ENCODE data around the gene KCNJ9. TPM values are rescaled to one million over a fixed set of nuclear protein-coding genes. Genes with fewer than 3 reads are reported as not detected.
A peak's percentile ranks its signal among the peaks of the same experiment; 100 is the strongest.

The KCNJ9 gene
- total and polyA plus RNA-seq, 2 donors (not counting 1 experiment from before 2014, with no cell fraction given), result not detected

DNA sequence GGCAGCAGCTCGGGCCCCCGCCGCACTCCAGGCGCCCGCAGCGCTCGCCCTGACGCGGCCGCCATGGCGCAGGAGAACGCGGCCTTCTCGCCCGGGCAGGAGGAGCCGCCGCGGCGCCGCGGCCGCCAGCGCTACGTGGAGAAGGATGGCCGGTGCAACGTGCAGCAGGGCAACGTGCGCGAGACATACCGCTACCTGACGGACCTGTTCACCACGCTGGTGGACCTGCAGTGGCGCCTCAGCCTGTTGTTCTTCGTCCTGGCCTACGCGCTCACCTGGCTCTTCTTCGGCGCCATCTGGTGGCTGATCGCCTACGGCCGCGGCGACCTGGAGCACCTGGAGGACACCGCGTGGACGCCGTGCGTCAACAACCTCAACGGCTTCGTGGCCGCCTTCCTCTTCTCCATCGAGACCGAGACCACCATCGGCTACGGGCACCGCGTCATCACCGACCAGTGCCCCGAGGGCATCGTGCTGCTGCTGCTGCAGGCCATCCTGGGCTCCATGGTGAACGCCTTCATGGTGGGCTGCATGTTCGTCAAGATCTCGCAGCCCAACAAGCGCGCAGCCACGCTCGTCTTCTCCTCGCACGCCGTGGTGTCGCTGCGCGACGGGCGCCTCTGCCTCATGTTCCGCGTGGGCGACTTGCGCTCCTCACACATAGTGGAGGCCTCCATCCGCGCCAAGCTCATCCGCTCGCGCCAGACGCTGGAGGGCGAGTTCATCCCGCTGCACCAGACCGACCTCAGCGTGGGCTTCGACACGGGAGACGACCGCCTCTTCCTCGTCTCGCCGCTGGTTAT lies 2.8 kb downstream of the KCNJ9 start:
- 22% methylated on average over 96 of the region's 96 CpGs for WGBS (ENCODE audit: insufficient coverage)
- H3K27ac ChIP-seq (ENCODE audit: low read length in 2 of 2), result no peak overlapping the region
- peak overlapping the region; percentile 76 for H2AFZ ChIP-seq (ENCODE audit: insufficient read depth, low read depth, low read length, poor library complexity, severe bottlenecking)
- ChIA-PET POLR2A (no interaction called here), CTCF (interaction anchor here (1.2 to 8.9 kb wide), 13 partner anchors 12 to 292 kb away, joined by 3 to 112 read pairs (median 22); partner anchors contain the start of genes IGSF8 and KCNJ10)
- peaks cover 12% of the 10 kb centered on the region for H3K4me1 Mint-ChIP-seq
- DNase-seq (peak; percentile 87), ATAC-seq (ENCODE audit: low read depth) (peak; percentile 87)
- H3K4me1 ChIP-seq (ENCODE audit: control insufficient read depth in 2 of 2, insufficient read depth in 2 of 2, low read length in 2 of 2), result peaks cover 6 to 9% of the 10 kb centered on the region in 2 donors
- H3K27me3 Mint-ChIP-seq, result peaks cover 37% of the 10 kb centered on the region
- H3K9me3 Mint-ChIP-seq (ENCODE audit: insufficient read depth), result no peaks in the 10 kb centered on the region
- H3K4me3 Mint-ChIP-seq, result peak overlapping the region; percentile 71
- H3K27ac Mint-ChIP-seq, result no peak overlapping the region
- H4K20me1 ChIP-seq (ENCODE audit: control insufficient read depth, insufficient read depth, low read length, poor library complexity, severe bottlenecking), result no peaks in the 10 kb centered on the region
- TF ChIP-seq EZH2 (IDR thresholded peaks at IDR 0.05; ENCODE audit: borderline replicate concordance, insufficient read depth, low read depth, low read length, poor library complexity, severe bottlenecking), result no peak
- TF ChIP-seq, protein P1, sequence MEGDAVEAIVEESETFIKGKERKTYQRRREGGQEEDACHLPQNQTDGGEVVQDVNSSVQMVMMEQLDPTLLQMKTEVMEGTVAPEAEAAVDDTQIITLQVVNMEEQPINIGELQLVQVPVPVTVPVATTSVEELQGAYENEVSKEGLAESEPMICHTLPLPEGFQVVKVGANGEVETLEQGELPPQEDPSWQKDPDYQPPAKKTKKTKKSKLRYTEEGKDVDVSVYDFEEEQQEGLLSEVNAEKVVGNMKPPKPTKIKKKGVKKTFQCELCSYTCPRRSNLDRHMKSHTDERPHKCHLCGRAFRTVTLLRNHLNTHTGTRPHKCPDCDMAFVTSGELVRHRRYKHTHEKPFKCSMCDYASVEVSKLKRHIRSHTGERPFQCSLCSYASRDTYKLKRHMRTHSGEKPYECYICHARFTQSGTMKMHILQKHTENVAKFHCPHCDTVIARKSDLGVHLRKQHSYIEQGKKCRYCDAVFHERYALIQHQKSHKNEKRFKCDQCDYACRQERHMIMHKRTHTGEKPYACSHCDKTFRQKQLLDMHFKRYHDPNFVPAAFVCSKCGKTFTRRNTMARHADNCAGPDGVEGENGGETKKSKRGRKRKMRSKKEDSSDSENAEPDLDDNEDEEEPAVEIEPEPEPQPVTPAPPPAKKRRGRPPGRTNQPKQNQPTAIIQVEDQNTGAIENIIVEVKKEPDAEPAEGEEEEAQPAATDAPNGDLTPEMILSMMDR (IDR thresholded peaks at IDR 0.05), result peak; percentile 78
- intact Hi-C loops (cut with micrococcal nuclease), result loop anchor here (1.0 to 2.0 kb wide), 2 partner anchors 15 to 38 kb away; partner anchors contain the start of gene IGSF8
- H3K4me3 ChIP-seq (ENCODE audit: control extremely low read depth in 1 of 5, extremely low read depth in 1 of 5, insufficient read depth in 1 of 5, low read depth in 2 of 5, low read length in 4 of 5), result peak overlapping the region in 4 of 5 experiments; percentile 11 to 49 (median 43)
- peak overlapping the region; percentile 93 for H3K4me2 ChIP-seq (replicated peaks; ENCODE audit: low read depth, low read length, poor library complexity, severe bottlenecking)
- H3K79me2 ChIP-seq (ENCODE audit: control insufficient read depth, insufficient read depth, low read length), result no peaks in the 10 kb centered on the region
- peaks cover 0 to 32% (median 30%) of the 10 kb centered on the region in 4 experiments for H3K27me3 ChIP-seq (replicated peaks in 1 of 4; ENCODE audit: control extremely low read depth in 1 of 4, control insufficient read depth in 3 of 4, insufficient read depth in 4 of 4, low read length in 3 of 4)
- peaks cover 0 to 19% of the 10 kb centered on the region in 2 experiments for H3K36me3 ChIP-seq (replicated peaks in 1 of 2; ENCODE audit: control extremely low read depth in 1 of 2, control insufficient read depth in 1 of 2, extremely low read depth in 1 of 2, insufficient read depth in 2 of 2, low read length in 1 of 2)
- H3K9ac ChIP-seq (ENCODE audit: low read length), result peak overlapping the region; percentile 56
- peaks cover 0 to 4% (median 0%) of the 10 kb centered on the region in 3 donors for H3K9me3 ChIP-seq (ENCODE audit: control extremely low read depth in 1 of 3, control insufficient read depth in 2 of 3, insufficient read depth in 1 of 3, low read length in 2 of 3)
